Pulmonary artery endothelial cell (primary cell): ENCODE measurements around the gene ICE2. TPM values are rescaled to one million over a fixed set of nuclear protein-coding genes. Genes with fewer than 3 reads are reported as not detected.
"Not testable (repeated sequence)": the region's sequence is repeated elsewhere in the genome, so short reads cannot be mapped to it uniquely, and the experiment has no call there.

Experiments used
- DNase-seq: peaks from one replicate; pipeline ENCODE4 v3.0.0-alpha.2; 2011; ENCODE audit warnings: low read depth, low spot score
- total RNA-seq: library from RNA; depleted of rRNA; stranded (reverse); fragments of >200 nt; gene quantifications from 2 replicates; pipeline ENCODE4 v1.2.3, GENCODE V29; 2014

ICE2 gene
- total RNA-seq, 1 donor from 2014 or later: 34.2 TPM

GRCh38 chr15:60408463-60408981 is 70.4 kb downstream of the ICE2 start:
- no peak for DNase-seq

DNA sequence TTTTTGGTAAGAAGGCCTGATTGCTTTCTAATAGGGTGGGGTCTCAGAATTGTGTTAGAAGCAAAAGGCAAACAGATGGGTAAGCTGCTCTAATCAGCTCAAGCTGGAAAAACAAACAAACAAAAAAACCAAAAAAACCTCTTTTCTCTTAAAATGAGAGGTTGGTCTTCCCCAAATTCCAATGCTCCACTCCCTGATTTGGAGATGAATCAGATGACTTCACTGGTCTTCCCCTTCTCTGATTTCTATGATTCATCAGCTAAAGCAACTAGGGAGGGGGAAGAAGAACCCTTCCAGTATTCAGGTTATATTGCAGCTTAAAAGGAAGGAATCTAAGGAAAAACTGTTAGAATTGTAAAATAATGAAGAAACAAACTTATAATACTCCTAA is 71.5 kb downstream of the ICE2 start:
- no peak for DNase-seq

GRCh38 chr15:60406513-60407414 is 72.2 kb downstream of the ICE2 start:
- no peak for DNase-seq

DNA sequence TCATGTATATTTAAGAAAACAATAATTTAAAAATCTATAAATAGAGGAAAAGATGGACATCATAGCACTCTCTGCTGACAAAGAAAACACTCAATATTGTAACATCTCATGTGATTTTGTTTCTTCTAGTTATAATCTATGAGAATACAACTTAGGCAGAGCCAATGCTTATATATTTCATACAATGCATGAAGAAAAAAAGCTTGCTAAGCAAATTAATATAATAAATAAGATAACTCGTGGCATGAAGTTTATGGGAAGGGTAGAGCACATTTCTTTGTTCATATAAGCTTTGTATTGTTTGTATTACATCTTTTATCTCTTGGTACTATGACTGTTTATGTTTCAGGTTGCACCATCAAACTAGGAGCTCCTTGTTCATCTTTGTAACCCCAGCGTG is 73.5 kb downstream of the ICE2 start:
- no peak for DNase-seq

DNA sequence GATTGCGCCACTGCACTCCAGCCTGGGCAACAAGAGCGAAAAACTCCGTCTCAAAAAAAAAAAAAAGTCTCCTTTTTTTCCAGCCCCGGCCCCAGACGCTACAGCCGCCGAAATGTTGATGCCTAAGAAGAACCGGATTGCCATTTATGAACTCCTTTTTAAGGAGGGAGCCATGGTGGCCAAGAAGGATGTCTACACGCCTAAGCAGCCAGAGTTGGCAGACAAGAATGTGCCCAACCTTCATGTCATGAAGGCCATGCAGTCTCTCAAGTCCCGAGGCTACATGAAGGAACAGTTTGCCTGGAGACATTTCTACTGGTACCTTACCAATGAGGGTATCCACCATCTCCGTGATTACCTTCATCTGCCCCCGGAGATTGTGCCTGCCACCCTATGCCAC is 74.6 kb downstream of the ICE2 start:
- not testable (repeated sequence) for DNase-seq

GRCh38 chr15:60400944-60401343 is 78.0 kb downstream of the ICE2 start:
- DNase-seq: no peak

- no peak for DNase-seq
These were observed 79.0 kb downstream of the ICE2 start for GRCh38 chr15:60399931-60400330.

- DNase-seq: no peak
These were observed 79.6 kb downstream of the ICE2 start for GRCh38 chr15:60399246-60399915.

DNA sequence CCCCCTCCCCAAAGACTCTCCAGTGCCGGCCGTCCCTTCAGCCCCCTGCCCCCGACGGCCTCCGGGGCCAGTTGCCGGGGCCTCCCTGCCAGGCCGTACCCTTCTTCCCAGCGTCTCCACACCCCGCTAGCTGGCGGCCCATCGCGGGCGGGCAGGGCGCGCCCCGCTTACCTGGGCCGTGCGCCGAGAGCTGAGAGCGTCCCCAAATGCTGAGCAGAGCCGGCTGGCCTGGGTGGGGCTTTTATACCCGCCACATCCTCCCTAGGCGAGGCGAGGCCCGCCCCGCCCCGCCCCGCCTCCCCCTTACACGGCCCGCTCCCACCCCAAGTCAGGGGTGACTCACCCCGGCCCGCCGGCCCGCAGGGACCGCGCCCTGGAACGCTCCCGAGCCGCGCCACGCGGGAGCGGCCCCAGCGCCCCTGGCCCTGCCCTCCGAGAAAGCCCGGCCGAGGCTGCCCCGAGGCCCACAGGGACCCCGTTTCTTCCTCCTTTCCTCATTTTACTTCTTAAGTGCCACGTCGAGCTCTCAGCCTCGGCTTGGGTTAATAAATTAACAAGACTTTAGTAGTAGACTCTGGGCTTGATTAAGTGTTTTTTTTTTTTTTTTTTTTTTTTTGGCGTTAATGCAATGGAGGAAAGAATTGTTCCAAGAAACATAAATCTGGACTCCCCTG is 81.0 kb downstream of the ICE2 start, which contains the start of gene ANXA2:
TSS of gene ANXA2 (minus strand) at position 215 of the 674 bp plus-strand sequence. CDS start 11,911 bp downstream, outside the sequence.
- DNase-seq: no peak

DNA sequence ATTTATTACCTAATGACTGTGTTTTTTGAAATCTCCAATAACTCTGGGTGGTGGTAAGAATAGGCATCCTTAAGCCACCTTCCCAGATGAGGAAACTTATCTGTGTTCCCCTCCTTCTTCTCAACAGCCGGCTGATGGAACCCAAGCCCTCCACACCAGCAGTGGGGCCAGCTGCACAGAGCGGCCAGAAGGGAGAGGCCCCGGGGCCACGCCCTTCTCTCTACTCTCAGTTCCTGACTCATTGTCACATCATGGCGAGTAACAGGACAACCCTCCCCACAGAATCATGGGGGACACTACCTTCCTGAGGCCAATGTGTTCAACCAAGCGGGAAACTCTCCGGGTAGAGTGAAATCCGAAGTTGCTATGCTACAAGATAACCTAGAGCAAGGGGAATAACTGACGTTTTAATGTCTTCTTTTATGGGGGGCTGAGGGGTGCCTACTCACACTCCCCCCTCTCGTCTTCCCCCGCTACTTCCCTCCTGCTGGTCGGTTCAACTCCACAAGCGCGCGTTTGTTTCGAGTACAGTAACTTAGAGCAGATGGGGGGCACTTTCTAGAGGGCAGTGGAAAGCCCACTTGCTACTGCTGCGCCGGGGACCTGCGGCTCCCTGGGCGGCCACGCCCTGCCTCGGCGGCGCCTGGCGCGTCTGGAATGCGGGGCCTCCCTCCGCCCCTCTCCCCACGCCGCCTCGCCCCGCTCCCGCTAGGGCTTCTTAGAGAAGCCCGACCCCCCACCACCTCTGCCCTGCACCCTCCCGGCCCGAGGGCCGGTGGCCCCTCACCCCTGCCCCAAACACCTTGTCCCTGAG is 81.8 kb downstream of the ICE2 start:
- DNase-seq: no peak

GRCh38 chr15:60396560-60396957 is 82.4 kb downstream of the ICE2 start:
- no peak for DNase-seq

DNA sequence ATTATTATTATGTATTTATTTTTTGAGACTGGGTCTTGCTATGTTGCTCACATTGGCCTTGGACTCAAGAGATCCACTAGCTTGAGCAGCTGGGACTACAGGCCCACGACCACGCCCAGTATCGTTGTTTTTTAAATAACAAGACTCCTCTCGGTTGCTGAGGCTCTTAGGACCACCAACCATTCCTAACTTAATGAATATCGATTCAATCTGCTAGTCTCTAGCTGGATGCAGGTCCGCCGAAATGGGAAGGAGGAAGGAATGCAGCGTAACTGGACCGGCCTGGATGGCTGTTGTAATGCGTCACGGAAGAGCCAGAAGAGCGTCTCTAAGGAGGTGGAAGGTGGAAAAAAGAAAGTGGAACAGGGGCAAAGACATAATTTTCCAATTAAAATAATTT is 82.8 kb downstream of the ICE2 start:
- DNase-seq: no peak

DNA sequence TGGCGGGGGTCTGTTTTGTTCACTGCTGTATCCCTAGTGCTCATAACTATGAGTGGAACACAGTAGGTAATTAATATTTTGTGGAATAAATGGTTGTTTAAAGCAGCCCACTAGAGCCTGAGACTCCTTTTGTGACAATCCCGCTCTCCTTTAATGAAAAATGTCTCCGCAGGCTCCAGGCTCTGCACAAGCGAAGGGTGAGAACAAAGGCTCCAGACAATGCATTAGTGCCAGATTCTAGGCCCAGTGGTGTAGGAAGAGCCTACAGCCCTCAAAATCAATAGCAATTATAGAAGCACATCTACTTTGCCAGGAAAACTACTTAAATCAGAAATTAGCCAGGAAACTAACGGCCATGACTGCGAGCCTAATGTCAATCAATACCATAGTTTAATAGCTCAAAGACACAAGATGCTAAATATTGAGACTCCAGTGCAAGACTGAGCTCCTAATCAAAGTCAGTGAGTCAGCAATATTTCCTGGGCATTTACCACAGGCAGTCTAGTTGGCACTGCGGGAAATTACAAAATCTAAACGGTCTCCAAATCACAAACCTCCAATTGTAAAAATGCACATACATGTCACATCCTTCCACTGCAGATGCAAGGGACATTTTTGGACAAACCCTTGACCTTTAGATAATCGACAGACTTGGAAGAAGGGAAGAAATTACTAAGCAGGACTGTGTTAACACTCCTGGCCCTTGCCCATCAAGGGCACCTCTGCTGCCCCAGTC is 83.5 kb downstream of the ICE2 start:
- no peak for DNase-seq

GRCh38 chr15:60394689-60395097 is 84.2 kb downstream of the ICE2 start:
- no peak for DNase-seq

DNA sequence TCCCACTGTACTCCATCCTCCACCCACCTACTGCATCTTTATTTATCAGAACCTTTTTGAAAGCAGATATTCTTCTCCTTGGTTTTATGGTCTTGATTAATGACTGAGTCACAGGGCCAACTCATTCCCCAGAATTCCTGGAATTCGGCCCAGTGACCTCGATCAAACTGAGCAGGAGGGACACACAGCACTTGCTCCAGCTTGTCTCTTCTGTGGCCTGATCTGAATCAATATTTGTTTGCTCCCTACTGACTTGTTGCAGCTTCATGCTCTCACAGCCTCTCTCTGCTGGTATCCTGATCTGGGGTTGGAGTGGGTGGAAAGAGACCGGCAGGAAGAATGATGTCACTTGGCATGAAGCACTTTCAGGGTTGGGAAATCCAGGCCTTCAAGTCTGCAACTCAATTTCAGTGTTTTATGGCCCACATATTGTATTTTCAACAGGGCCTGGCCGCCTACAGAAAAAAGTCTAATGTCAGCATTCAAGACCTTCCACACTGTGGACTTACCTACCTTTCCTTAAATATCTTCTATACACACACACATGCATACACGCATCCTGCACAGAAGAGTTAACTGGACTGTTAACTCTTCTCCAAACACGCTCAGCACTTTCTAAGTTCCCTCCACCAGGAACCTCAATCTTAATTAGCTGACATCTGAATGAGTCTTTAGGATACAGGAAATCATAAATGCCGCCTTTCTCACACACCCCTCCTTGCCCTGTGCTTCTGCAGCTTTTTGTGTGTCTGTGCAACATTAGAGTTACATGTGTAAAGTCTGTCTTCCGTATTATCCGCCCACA is 85.8 kb downstream of the ICE2 start:
- DNase-seq: no peak

DNA sequence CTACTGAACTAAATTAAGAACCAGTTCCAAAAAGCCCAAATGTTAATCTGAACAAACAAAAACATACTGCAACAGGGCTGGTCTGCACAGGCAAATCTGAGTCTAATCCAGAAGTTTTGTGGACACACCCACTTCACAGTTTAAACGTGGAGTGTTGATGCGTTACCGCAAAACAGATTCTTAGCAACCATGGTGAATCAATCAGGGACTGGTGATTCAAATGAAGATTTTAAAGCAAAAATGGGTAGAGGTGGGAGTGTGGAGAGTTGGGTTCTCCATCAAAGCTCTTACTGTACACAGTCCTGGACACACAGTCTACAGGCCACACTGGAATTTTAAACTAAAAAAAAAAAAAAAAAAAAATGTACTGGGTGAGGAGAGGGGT is 86.3 kb downstream of the ICE2 start:
- no peak for DNase-seq

GRCh38 chr15:60391722-60392315 is 87.1 kb downstream of the ICE2 start:
- no peak for DNase-seq

GRCh38 chr15:60390871-60391501 is 88.0 kb downstream of the ICE2 start:
- DNase-seq: no peak

GRCh38 chr15:60390231-60390630 is 88.7 kb downstream of the ICE2 start:
- no peak for DNase-seq
